Measurements from ENCODE around the gene NUTF2.

NUTF2 gene

GRCh38 chr16:67846320-67847063 is at the start of gene NUTF2:
Gene NUTF2 (plus strand): TSS chr16:67846933. CDS start chr16:67865131, 18,198 bp downstream.
- H3K4me3 ChIP-seq: peak within 1 kb of the TSS; percentile 83
- peaks cover 6% of the 10 kb centered on the region; the same call in 1 of the 2 replicates for H3K36me3 ChIP-seq (ENCODE audit: insufficient read depth, low read length)
- H3K9ac ChIP-seq (ENCODE audit: insufficient read length): peak within 1 kb of the TSS; percentile 86
- DNase-seq (ENCODE audit: low read depth, low spot score): peak; percentile 47
- TF ChIP-seq FOXP2 (optimal IDR thresholded peaks at IDR 0.05; ENCODE audit: control extremely low read depth, extremely low read length, insufficient read depth) (peak; percentile 59), POLR2AphosphoS5 (IDR thresholded peaks at IDR 0.05; ENCODE audit: borderline replicate concordance, low read depth, low read length) (peak; percentile 53; the same call in 1 of the 2 replicates), EZH2 (IDR thresholded peaks at IDR 0.05) (no peak)
- H3K9me3 ChIP-seq (ENCODE audit: low read depth, low read length): no peaks in the 10 kb centered on the region
- peak within 1 kb of the TSS; percentile 92 for H3K27ac ChIP-seq

GRCh38 chr16:67800338-67800926 is 46.3 kb upstream of the NUTF2 start:
- Histone ChIP-seq H3K9me3 (ENCODE audit: low read depth, low read length) (no peaks in the 10 kb centered on the region), H3K9ac (ENCODE audit: insufficient read length) (no peak overlapping the region), H3K4me3 (no peak overlapping the region), H3K36me3 (ENCODE audit: insufficient read depth, low read length) (no peaks in the 10 kb centered on the region; the same call in 1 of the 2 replicates), H3K27ac (no peak overlapping the region)
- no peak for TF ChIP-seq EZH2 (IDR thresholded peaks at IDR 0.05)
- TF ChIP-seq FOXP2 (optimal IDR thresholded peaks at IDR 0.05; ENCODE audit: control extremely low read depth, extremely low read length, insufficient read depth): no peak
- TF ChIP-seq POLR2AphosphoS5 (IDR thresholded peaks at IDR 0.05; ENCODE audit: borderline replicate concordance, low read depth, low read length): no peak
- DNase-seq (ENCODE audit: low read depth, low spot score): no peak

DNA sequence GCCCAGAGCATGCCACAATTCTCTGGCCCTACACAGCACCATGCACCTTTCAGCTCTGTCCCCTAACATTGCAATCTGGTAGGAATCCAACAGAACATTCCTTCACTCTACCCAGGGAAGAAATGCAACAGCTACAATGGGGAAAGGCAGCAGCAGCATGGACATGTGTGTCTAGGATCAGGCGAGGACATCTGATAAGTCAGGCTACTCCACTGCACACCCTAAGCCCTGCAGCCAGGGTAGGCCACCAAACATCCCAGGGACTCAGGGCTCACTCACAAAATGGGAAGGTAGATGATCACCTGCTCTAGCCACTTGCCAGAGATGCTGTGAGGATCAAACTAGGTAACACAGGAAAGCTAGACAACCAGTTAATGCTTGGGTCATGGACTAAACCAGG is 45.5 kb upstream of the NUTF2 start:
- Histone ChIP-seq H3K36me3 (ENCODE audit: insufficient read depth, low read length) (no peaks in the 10 kb centered on the region; the same call in 1 of the 2 replicates), H3K27ac (no peak overlapping the region), H3K4me3 (no peak overlapping the region), H3K9me3 (ENCODE audit: low read depth, low read length) (no peaks in the 10 kb centered on the region), H3K9ac (ENCODE audit: insufficient read length) (no peak overlapping the region)
- no peak for TF ChIP-seq POLR2AphosphoS5 (IDR thresholded peaks at IDR 0.05; ENCODE audit: borderline replicate concordance, low read depth, low read length)
- TF ChIP-seq FOXP2 (optimal IDR thresholded peaks at IDR 0.05; ENCODE audit: control extremely low read depth, extremely low read length, insufficient read depth): no peak
- TF ChIP-seq EZH2 (IDR thresholded peaks at IDR 0.05): no peak
- DNase-seq (ENCODE audit: low read depth, low spot score): no peak

DNA sequence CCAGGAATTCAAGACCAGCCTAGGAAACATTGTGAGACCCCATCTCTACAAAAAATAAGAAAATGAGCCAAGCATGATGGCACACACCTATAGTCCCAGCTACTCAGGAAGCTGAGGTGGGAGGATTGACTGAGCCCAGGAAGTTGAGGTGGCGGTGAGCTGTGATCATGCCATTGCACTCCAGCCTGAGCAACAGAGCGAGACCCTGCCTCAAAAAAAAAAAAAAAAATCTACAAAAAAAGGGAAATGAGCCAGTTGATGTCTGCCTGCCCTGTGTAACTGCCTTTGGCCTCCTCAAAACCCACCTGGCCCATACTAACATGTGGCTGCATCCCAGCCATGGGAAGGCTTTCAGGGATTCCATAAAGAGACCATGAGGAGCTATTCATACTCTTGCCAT is 44.9 kb upstream of the NUTF2 start:
- Histone ChIP-seq H3K9ac (ENCODE audit: insufficient read length) (no peak overlapping the region), H3K27ac (no peak overlapping the region)
- no peak for DNase-seq (ENCODE audit: low read depth, low spot score)

DNA sequence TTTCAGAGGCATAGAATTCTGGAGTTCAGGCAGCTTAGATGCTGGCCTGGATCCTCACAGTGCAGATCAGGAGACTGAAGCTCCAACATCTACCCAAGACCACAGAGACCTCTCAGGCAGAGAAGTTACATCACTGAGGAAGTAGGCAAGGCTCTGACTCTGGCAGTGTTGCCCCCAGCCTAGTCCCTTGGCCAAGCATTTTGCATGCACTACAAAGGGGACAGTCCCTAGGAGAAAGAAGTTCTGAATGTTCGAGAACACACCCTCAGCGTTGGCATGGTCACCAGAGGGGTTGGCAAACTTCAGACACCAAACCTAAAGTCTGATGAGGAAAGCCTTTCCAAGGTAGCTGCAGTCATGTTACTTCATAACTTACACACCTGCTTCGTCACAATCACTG is 42.8 kb upstream of the NUTF2 start:
- Histone ChIP-seq H3K9ac (ENCODE audit: insufficient read length) (no peak overlapping the region), H3K9me3 (ENCODE audit: low read depth, low read length) (no peaks in the 10 kb centered on the region), H3K4me3 (no peak overlapping the region), H3K27ac (no peak overlapping the region), H3K36me3 (ENCODE audit: insufficient read depth, low read length) (no peaks in the 10 kb centered on the region; the same call in 1 of the 2 replicates)
- TF ChIP-seq EZH2 (IDR thresholded peaks at IDR 0.05): no peak
- no peak for TF ChIP-seq FOXP2 (optimal IDR thresholded peaks at IDR 0.05; ENCODE audit: control extremely low read depth, extremely low read length, insufficient read depth)
- TF ChIP-seq POLR2AphosphoS5 (IDR thresholded peaks at IDR 0.05; ENCODE audit: borderline replicate concordance, low read depth, low read length): no peak
- DNase-seq (ENCODE audit: low read depth, low spot score): no peak

More for the DNA sequence above, 44.9 kb upstream of the NUTF2 start:
- TF ChIP-seq EZH2 (IDR thresholded peaks at IDR 0.05) (no peak), POLR2AphosphoS5 (IDR thresholded peaks at IDR 0.05; ENCODE audit: borderline replicate concordance, low read depth, low read length) (no peak), FOXP2 (optimal IDR thresholded peaks at IDR 0.05; ENCODE audit: control extremely low read depth, extremely low read length, insufficient read depth) (no peak)
- no peak overlapping the region for H3K4me3 ChIP-seq
- no peaks in the 10 kb centered on the region; the same call in 1 of the 2 replicates for H3K36me3 ChIP-seq (ENCODE audit: insufficient read depth, low read length)
- no peaks in the 10 kb centered on the region for H3K9me3 ChIP-seq (ENCODE audit: low read depth, low read length)

GRCh38 chr16:67804853-67805542 is 41.7 kb upstream of the NUTF2 start:
- H3K9me3 ChIP-seq (ENCODE audit: low read depth, low read length): no peaks in the 10 kb centered on the region
- H3K36me3 ChIP-seq (ENCODE audit: insufficient read depth, low read length): no peaks in the 10 kb centered on the region; the same call in 1 of the 2 replicates
- H3K9ac ChIP-seq (ENCODE audit: insufficient read length): peak overlapping the region; percentile 92
- DNase-seq (ENCODE audit: low read depth, low spot score): no peak
- peak overlapping the region; percentile 86 for H3K4me3 ChIP-seq
- no peak overlapping the region for H3K27ac ChIP-seq
- no peak for TF ChIP-seq FOXP2 (optimal IDR thresholded peaks at IDR 0.05; ENCODE audit: control extremely low read depth, extremely low read length, insufficient read depth)
- no peak for TF ChIP-seq EZH2 (IDR thresholded peaks at IDR 0.05)
- TF ChIP-seq POLR2AphosphoS5 (IDR thresholded peaks at IDR 0.05; ENCODE audit: borderline replicate concordance, low read depth, low read length): no peak

DNA sequence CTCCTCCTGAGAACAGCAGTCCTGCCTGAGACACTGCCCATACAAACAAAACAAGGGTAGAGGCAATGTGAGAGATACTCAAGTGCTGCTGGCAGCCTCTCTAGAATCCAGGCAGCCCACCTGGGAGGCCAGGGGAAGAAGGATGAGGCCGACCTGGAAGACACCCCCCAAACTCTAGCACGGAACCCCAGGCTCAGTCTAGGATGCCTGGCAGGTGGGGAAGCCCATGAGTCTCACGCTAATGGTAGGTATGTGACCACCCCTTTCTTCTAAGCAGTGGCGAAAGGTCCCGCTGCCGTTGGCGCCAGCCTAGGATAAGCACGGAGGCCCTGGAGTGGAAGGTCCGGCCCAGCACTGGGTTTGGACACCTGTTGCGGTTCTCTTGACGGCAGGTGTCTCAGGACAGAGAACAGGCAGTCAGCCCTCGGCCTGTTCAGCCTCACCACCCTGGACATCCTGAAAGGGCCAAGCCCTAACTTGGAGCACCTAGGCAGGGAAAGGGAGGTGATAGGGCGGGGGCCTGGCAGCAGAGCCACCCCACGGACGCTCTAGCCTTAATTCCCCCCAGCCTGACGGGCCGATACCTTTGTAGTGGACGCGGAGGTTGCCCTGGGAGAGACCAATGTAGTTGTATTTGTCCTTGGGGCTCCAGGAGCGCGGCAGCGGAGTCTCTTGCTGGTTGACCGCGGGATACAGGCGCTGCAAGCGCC is 40.9 kb upstream of the NUTF2 start:
- H3K4me3 ChIP-seq: peak overlapping the region; percentile 86
- TF ChIP-seq FOXP2 (optimal IDR thresholded peaks at IDR 0.05; ENCODE audit: control extremely low read depth, extremely low read length, insufficient read depth) (no peak), POLR2AphosphoS5 (IDR thresholded peaks at IDR 0.05; ENCODE audit: borderline replicate concordance, low read depth, low read length) (no peak), EZH2 (IDR thresholded peaks at IDR 0.05) (no peak)
- H3K9me3 ChIP-seq (ENCODE audit: low read depth, low read length): no peaks in the 10 kb centered on the region
- no peaks in the 10 kb centered on the region; the same call in 1 of the 2 replicates for H3K36me3 ChIP-seq (ENCODE audit: insufficient read depth, low read length)
- no peak for DNase-seq (ENCODE audit: low read depth, low spot score)
- H3K9ac ChIP-seq (ENCODE audit: insufficient read length): peak overlapping the region; percentile 92
- 0 out of 2 replicates have a peak overlapping the region, but pooled peaks have one; percentile 25 for H3K27ac ChIP-seq

All from SK-N-MC (cell line).